NCI-H2227 (cell line): ENCODE data around the gene LSM7.
A peak's percentile ranks its signal among the peaks of the same experiment; 100 is the strongest.

ENCODE experiments used
- DNase-seq: peaks from one replicate; lab custom pipeline; 2025; ENCODE audit not compliant: unreplicated experiment; lab: John Stamatoyannopoulos, UW

Gene LSM7

DNA sequence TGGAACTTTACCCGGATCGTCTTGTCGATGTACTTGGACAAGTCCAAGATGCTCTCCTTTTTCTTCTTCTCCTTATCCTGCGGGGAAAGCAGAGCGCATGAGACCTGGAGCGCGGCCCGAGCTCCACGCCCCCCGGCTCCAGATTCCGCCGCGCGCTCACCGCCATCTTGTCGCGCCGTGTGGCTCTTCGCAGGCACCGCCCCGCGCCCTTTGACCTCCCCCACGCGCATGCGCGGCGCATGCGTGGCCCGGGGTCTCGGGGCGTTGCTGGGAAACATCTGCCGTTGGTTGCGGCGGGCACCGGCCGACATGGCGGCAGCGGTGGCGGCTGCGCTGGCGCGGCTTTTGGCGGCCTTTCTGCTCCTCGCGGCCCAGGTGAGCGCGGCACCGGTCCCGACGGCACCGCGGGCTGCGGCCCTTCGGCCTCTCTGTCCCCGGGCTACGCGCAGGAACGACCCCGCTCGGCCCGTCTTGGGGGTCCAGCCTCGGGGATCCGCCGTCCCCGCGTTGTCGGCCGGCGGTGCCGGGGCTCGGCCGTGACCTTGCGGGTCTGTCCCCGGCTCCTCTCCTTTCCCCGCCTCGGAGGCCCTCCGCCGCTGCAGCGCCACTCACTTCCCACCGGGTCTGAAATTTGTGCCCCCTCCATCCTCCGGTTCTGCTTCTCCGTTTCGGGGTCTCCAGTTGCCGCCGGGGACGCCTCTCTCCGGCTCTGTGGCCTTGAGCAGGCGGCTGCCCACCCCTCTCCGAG is at the start of gene LSM7, which contains the start of gene SPPL2B:
Gene LSM7 (minus strand): TSS at position 186 of the 748 bp plus-strand sequence. CDS start 20 bp downstream, at position 166.
Gene SPPL2B (plus strand): TSS at position 284 of the 748 bp plus-strand sequence. CDS start 26 bp downstream, at position 310.
- peak; percentile 94 for DNase-seq

DNA sequence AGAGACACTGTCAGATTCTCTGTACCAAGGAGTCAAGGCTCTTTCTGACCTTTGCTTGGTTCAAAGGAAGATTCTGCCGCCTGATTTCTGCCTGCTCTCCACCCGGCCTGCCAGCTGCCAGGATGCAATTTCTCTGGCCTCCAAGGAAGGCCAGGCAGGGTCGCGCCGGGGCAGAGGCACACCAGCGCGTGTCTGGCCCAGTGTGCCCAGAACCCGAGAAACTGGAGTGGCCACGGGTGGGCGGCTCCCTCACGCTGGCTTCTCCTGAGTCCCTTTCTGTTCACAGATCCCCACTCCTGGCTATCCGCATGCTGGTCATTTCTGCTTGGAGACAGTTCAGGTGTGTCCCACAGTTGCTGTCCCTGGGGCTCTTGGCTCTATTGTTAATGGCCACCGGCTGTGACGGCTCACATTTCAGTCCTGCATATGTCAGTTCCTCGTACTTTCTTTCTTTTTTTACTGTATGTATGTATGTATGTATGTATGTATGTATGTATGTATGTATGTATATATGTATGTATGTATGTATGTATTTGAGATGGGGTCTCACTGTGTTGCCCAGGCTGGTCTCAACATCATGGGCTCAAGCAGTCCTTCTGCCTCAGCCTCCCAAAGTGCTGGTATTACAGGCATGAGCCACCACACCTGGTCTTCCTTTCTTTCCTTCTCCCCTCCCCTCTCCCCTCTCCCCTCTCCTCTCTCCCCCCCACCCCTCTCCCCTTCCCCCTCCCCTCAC is 48.6 kb upstream of the LSM7 start:
- DNase-seq = no peak

DNA sequence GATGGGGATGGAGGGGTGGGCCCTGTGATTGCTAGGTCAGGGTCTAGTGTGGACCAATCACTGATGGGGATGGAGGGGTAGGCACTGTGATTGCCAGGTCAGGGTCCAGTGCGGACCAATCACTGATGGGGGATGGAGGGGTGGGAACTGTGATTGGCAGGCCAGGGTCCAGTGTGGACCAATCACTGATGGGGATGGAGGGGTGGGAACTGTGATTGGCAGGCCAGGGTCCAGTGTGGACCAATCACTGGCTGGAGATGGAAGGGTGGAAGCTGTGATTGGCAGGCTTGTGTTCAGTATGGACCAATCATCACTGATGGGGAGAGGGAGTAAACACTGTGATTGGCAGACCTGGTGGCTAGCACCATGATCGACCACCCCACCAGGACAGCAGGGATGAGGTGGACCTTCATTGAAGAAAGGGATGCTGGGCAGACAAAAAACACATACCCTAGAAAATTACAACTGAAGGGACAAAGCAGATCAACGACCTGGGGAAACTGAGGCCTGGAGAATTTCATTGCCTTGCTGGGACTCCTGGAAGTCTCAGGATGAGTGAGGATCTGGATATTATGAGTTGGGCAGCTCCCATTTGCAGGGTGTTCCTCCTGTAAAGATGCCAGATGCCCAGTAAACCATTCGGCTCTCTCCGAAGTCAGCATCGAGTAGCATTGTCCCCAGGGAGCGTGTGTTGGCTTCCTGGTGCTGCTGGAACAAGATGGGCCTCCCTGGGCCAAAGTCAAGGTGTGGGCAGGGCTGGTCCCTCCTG is 47.2 kb upstream of the LSM7 start:
- no peak for DNase-seq

DNA sequence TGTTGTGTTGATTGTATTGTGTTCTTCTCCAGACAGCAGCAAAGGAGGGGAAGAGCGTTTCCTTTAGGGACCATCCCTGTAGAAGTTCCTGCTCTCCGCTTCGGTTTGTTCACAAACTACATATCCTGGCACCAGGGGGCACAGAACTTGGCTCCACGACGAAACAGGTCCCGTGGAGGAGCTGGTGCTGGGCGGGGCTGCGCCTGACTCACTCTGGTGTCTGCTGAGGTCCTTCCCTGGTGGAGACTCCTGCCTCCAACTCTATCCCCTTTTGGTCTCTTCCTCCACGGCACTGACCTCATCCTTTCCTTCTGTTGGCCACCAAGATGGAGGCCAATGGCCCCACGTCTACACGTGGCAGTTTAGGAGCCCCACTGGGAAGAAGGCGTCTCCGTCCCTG is 46.4 kb upstream of the LSM7 start:
- no peak for DNase-seq

DNA sequence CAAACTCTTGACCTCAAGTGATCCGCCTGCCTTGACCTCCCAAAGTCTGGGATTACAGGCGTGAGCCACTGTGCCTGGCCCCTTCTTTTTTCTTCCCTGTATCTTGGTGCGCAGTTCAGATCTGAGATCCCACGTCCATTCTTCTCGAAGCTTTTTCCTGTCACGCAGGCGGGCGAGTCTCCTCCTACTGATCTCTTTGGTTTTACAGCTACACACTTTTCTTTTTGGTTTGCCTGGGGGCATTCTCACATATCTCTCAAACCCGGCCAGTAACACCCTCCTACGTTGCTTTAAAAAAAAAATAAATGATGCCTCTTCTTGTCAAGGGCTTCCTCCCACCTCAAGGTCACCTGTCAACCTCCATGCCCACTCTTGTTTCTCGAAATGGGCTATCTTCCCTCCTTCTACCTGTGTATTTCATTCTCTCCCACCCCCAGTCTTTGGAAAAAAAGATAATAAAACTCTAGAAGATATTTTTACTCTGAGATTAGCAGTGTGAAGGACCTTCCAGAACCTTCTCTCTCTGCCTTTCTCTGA is 43.8 kb upstream of the LSM7 start:
- DNase-seq = no peak

DNA sequence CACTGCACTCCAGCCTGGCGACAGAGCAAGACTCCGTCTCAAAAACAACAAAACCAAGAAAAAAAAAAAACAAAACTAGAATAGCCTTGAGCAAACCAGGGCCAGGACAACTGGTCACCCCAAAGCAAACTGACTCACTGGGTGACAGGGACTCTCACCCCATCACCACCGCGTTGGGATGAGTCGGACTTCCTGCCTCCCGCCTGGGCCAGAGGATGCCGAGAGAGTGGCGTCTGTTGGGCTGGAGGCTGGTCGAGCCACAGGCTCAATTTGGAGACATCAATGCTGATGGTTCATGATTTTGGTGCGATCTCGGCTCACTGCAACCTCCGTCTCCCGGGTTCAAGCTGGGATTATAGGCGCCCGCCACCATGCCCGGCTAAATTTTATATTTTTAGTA is 43.3 kb upstream of the LSM7 start:
- no peak for DNase-seq

DNA sequence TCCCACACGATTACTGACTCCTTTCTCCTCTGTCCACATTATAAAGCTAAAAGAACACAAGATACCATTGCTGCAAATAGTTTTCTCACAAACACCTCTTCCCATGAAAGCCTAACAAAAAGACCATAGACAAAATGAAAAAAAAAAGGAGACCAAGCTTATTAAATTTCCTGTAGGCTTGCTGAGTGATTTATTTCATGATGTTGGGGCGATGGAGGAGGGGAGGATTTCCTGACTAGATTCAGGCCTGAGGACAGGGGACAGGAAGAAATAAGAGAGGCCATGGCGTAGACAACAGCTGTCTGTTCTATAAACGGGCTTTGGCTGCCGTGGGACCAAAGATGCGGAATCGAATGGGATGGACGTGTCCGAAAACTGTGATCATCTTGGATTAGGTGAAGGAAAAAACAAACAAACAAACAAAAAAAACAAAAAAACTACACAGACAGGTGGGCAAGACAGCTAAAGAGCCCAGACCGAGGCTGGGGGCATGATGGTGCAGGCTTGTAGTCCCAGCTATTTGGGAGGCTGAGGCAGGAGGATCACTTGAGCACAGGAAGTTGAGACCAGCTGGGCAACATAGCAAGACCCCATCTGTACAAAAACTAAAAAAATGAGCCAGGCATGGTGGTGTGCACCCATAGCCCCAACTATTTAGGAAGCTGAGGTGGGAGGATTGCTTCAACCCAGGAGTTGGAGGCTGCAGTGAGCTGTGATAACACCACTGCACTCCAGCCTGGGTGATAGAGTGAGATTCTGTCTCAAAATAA is 37.0 kb upstream of the LSM7 start:
- DNase-seq = no peak

DNA sequence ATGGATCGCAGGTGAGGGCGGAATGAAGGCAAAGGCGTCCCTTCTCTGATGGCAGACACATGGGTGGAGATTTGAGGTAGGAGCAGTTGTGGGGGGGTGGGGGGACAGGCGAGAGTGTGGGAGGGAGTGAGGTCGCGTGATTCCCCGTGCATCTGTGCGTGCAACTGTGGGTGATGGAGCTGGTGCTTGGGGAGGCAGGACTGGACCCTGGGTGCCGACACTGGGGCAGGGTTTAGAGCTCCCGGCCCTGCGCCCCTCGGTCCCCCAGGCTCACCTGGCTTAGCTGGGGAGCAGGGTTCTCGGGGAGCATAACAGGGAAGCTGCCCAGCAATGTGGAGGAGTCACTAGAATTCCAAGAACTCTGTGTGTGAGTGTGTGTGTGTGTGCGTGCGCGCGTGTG is 35.0 kb upstream of the LSM7 start:
- no peak for DNase-seq

DNA sequence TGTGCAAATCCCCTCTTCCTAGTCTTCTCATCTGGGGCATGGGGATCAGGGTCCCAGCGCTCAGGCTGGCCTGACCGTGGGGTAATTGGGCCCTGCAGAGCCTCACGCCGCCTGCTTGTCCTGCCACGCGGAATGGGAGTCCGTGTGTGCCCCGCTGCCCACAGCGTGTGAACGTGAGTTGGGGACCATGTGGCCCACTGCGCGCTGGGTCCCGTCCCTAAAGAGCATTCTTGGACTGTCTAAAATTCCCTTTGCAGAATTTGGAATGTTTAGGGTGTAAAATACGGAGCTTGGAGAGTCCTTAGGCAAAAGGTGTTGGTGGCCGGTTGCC is 34.5 kb upstream of the LSM7 start:
- DNase-seq = no peak

DNA sequence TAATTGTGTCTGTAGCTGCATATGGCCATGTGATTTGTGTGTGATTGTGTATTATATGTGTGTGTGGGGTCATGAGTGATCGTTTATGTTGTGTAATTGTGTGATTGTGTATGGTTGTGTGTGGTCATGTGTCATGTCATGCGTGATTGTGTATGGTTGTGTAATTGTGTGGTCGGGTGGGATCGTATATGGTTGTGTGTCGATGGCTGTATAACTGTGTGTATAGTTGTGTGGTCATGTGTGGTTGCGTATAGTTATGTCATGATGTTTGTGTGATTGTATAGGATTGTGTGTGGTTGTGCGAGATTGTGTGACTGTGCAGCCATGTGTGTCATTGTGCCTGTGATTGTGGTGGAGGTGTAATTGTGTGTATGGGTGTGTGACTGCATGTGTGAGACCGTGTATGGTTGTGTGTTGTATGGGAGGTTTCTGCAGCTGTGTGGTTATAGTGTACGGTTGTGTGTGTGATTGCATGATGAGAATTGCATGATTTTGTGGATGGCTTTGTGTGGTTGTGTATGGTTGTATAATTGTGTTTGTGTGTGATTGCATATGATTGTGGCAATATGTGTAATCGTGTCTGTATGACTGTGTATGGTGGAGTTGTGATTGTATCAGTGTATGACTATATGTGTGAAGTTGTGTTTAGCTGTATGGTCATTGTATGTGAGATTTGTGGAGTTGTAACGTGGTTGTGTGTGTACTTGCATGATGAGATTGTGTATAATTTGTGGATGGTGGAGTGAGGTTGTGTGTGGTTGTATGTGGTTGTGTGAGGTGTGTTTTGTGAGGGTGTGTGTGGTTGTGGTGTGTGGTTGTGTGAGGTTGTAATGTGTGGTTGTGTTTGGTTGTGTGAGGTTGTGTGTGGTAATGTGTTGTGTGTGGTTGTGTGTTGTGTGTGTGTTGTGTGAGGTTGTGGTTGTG is 33.9 kb upstream of the LSM7 start:
- DNase-seq = no peak

DNA sequence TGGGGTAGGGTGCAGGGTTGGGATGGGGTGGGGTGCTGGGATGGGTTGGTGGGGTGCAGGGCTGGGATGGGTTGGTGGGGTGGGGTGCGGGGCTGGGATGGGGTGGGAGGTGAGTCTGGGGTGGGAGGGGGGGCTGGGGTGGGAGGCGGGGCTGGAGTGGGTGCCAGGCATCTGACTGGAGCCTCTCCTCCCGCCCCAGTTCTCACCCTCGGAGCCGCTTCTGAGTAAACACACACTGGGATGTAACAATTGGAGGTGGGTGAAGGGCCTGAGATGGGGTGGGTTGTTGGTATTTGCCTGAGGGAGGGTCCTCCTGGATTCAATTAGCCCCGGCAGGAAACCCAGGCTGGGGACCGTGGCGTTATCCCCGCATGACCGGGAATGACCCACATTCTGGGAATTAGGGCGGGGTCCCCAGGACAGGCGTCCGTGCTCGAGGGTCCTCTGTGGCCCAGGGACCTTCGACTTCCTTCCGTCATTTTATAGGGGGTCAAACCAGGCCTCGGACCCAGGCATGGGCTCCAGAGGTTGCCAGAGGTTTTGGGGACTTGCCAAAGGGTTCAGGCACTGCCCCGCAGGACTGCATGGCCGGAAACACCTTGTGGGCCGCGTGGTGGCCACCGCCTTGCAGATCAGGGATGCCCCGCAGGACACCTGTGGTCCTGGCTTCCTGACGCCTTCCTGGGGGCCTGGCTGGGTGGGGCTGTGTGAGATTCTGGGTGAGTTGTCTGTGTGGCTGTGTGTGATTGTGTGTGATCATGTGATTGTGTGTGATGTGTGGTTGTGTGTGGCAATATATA is 33.1 kb upstream of the LSM7 start:
- no peak for DNase-seq

DNA sequence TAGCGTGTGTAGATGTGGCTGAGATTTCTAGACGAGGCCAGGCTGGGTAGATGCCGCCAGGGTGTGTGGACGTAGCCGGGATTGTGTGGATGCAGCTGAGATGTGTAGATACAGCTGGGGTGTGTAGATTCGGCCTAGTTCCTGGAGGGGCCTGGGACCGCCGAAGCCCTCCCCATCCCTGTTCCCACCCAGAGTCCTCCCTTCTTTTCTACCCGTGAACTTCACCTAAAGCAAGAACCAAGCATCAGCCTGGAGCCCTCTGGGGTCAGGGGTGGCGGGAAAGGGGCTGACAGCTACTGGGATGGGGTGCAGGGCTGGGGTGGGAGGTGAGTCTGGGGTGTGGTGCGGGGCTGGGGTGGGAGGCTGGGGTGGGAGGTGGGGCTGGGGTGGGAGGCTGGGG is 32.4 kb upstream of the LSM7 start:
- DNase-seq = no peak

DNA sequence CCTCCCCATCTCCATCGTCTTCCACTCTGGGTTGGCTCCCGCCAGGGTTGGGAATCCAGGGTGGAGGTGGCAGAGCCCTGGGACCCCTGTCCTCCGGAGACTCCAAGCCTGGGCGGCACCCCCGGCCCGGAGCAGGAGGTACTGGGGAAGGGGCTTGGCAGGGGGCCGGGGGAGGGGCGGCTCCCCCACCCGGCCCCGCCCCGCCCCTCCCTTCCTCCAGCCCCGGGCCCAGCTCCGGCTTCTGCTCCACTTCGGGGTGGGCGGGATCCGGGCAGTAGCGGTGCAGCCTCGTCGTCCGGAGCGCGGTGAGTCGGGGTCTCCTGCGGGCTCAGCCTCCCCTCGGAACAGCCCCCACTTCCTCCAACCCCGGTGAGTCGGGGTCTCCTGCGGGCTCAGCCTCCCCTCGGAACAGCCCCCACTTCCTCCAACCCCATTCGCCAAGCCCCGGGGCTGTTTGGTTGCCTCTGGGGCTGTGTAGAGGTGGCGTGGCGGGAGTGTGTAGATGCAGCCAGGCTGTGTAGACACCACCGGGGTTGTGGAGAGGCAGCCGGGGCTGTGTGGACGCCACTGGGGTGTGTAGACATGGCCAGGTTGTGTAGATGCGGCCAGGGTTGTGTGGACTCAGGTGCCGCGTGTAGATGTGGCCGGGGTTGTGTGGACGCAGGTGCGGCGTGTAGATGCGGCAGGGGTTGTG is 31.8 kb upstream of the LSM7 start, which contains the start of gene TMPRSS9:
Gene TMPRSS9 (plus strand): TSS at position 274 of the 694 bp plus-strand sequence. CDS start 29,521 bp downstream, outside the sequence.
- no peak for DNase-seq

DNA sequence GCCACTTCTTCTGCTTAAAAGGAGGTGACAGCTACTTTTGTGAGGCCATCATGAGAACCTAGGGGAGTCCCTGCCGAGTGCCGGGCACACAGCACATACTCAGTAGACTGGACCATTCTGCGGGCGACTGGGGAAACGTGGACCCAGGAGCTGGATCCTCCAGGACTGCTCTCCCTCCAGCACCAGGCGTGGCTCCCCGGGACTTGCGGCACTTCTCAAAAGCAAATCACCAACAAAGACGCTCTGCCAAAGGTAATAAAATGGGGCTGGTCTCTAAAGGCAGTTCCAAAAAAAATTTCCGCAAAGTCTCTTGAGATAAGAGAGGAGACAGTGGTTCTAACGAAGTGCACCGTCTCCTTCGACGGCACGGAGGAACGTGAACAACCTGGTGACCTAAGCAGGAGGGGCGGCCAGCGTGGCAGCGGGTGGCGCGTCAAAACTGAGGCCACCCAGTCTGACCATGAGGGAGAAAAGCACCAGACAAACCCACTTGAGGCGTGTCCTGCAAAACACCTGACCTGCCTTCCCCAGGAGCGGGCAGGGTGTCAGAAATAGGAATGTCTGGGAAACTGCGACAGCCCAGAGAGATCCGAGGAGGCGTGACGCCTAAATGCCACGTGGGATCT is 30.3 kb upstream of the LSM7 start:
- no peak for DNase-seq

DNA sequence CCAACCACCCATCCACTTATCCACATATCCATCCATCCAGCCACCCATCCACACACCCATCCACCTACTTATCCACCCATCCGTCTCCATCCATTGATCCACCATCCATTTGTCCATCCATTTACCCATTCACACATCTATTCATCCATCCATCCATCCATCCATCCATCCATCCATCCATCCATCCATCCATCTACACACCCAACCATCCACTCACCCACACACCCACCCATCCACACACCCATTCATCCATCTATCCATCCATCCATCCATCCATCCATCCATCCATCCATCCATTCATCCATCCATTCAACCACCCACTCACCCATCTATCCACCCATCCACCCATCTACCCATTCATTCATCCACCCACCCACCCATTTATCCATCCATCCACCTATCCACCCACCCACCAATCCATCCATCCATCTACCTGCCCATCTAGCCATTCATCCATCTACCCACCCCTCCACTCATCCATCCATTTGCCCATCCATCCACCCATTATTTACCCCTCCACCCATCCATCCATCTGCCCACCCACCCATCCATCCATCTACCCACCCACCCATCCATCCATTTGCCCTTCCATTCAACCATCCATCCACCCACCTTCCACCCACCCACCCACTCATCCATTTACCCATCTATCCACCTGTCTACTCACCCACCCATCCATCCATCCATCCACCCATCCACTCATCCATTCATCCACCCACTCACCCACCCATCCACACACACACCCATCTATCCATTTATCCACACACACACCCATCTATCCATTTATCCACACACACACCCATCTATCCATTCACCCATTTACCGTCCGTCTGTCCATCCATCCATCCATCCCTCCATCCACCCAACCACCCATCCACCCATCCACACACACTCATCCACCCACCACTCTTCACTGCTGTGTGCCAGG is 29.2 kb upstream of the LSM7 start:
- DNase-seq = no peak

DNA sequence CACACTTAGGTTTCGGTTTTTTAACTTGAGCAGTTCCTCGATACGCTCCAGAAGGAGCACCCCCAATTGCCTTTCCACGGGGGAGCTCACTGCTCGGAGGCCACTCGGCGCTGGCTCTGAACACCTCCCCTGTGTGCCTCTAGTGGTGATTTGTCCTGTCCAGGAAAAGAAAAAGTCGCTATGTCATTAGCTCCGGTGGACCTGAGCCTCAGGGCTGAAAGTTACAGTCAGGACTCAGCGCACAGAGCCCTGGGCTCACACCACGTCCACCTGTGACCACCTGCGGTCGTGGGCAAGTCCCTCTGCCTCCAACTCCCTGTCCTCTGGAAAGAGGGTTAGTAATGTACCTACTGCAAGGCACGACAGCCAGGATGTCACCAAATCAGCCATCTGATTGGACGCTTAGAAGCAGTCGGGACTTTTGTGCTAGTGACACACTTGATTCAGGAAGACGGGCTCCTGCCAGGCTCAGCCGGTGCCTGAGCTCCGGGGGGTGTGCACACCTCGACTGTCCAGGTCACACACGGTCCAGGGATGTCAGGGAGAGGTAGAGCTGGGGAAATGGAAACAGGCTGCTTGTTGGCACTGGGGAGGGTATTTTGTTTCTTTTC is 27.8 kb upstream of the LSM7 start:
- no peak for DNase-seq
